ENCODE data around the gene ALOX5AP.

DNA sequence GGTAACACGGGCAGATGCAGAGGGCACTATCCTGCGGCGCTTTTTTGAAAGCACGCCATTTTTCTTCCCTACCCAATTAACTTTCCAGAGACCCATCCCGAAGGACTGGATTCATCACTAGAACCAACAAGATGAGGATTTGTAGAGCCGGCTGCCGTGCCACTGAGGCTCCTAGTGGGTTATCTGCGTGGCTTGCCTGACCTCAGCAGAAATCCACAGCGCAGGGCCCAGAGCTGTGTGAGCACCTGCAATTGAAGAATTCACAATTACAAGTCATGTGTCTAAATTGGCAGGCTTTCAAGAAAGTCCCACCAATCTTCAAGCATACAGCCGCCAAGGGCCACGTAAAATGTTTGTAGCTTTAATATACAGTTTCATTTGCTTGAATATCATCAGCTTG, 75.5 kb downstream of the ALOX5AP start:
- TF ChIP-seq POLR2A (IDR thresholded peaks at IDR 0.05; ENCODE audit: low read length): no peak
- TF ChIP-seq GATA1 (IDR thresholded peaks at IDR 0.05; ENCODE audit: low read depth, low read length): no peak
